GM18909 (cell line): ENCODE results near the gene MEAF6.

Experiments
- ATAC-seq: cut with Tn5 transposase; IDR thresholded peaks from one replicate; pipeline ENCODE4 v1.9.1; 2021; ENCODE audit warnings: mild to moderate bottlenecking; ENCODE audit not compliant: unreplicated experiment, poor library complexity

Gene MEAF6

GRCh38 chr1:37448185-37448584 is 66.4 kb downstream of the MEAF6 start:
- ATAC-seq: no peak

- no peak for ATAC-seq
These were observed 67.7 kb downstream of the MEAF6 start for GRCh38 chr1:37446874-37447273.

GRCh38 chr1:37442644-37443043 is 71.9 kb downstream of the MEAF6 start:
- ATAC-seq: no peak
